ENCODE data around the gene TNFRSF4. TPM values are rescaled to one million over a fixed set of nuclear protein-coding genes. Genes with fewer than 3 reads are reported as not detected.

TNFRSF4 gene
- total RNA-seq, 1 experiment from 2014 or later, result 0.62 TPM

DNA sequence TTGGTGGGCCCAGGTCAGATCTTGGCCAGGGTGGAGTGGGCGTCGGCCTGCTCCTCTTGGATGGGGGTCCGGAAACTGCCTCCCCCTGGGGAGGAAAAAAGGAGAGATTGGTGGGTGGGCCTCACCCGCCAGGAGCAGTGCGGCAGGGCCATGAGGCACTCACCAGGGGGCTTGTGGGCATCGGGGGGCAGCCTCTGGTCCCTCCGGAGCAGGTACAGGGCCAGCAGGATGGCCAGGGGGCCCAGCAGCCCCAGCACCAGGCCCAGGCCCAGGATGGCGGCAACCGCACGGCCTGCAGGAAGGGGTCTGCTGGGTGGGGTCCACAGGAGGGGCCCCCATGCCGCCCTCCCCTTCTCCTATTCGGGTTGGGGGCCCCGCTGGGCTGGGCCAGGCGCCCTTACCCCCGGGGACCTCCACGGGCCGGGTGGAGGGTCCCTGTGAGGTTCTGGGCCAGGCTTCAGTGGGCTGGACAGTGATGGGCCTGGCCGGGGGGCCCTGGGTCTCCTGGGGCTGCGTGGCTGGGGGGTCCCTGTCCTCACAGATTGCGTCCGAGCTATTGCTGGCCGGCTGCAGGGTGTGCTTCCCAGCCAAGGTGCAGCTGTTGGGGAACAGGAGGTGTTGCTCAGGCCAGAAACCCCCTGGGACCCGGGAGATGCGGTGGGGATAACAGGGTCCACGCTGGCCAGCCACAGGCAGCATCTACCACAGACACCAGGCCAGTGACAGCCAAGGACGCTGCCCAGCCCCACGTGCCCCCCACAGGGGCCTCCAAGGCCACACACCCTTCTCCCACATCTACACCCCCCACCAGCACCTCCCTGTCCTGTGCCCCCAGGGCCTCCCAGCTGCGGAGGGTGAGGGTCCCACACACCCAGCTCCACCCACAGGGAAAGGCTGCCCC, 2.2 kb downstream of the TNFRSF4 start:
- TF ChIP-seq TCF7L2 (IDR thresholded peaks at IDR 0.05; ENCODE audit: low read depth, low read length), result no peak
- TF ChIP-seq SIN3A (IDR thresholded peaks at IDR 0.05; ENCODE audit: borderline replicate concordance, insufficient read depth, low read depth, low read length), result no peak
- TF ChIP-seq, protein P1, sequence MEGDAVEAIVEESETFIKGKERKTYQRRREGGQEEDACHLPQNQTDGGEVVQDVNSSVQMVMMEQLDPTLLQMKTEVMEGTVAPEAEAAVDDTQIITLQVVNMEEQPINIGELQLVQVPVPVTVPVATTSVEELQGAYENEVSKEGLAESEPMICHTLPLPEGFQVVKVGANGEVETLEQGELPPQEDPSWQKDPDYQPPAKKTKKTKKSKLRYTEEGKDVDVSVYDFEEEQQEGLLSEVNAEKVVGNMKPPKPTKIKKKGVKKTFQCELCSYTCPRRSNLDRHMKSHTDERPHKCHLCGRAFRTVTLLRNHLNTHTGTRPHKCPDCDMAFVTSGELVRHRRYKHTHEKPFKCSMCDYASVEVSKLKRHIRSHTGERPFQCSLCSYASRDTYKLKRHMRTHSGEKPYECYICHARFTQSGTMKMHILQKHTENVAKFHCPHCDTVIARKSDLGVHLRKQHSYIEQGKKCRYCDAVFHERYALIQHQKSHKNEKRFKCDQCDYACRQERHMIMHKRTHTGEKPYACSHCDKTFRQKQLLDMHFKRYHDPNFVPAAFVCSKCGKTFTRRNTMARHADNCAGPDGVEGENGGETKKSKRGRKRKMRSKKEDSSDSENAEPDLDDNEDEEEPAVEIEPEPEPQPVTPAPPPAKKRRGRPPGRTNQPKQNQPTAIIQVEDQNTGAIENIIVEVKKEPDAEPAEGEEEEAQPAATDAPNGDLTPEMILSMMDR (IDR thresholded peaks at IDR 0.05), result no peak
- TF ChIP-seq POLR2AphosphoS5 (IDR thresholded peaks at IDR 0.05; ENCODE audit: low read depth, low read length), result no peak
- TF ChIP-seq, protein P2, sequence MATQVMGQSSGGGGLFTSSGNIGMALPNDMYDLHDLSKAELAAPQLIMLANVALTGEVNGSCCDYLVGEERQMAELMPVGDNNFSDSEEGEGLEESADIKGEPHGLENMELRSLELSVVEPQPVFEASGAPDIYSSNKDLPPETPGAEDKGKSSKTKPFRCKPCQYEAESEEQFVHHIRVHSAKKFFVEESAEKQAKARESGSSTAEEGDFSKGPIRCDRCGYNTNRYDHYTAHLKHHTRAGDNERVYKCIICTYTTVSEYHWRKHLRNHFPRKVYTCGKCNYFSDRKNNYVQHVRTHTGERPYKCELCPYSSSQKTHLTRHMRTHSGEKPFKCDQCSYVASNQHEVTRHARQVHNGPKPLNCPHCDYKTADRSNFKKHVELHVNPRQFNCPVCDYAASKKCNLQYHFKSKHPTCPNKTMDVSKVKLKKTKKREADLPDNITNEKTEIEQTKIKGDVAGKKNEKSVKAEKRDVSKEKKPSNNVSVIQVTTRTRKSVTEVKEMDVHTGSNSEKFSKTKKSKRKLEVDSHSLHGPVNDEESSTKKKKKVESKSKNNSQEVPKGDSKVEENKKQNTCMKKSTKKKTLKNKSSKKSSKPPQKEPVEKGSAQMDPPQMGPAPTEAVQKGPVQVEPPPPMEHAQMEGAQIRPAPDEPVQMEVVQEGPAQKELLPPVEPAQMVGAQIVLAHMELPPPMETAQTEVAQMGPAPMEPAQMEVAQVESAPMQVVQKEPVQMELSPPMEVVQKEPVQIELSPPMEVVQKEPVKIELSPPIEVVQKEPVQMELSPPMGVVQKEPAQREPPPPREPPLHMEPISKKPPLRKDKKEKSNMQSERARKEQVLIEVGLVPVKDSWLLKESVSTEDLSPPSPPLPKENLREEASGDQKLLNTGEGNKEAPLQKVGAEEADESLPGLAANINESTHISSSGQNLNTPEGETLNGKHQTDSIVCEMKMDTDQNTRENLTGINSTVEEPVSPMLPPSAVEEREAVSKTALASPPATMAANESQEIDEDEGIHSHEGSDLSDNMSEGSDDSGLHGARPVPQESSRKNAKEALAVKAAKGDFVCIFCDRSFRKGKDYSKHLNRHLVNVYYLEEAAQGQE (IDR thresholded peaks at IDR 0.05; ENCODE audit: insufficient read depth in 1 of 2, low read depth in 2 of 2, low read length in 1 of 2), result no peak
- Histone ChIP-seq H3K9me3 (ENCODE audit: control insufficient read depth, insufficient read depth, low read depth, low read length) (no peaks in the 10 kb centered on the region), H3K4me1 (ENCODE audit: control insufficient read depth, insufficient read depth, low read length) (peaks cover 8% of the 10 kb centered on the region), H3K4me3 (ENCODE audit: low read depth in 2 of 2, low read length in 2 of 2) (no peak overlapping the region), H3K27me3 (ENCODE audit: control insufficient read depth, insufficient read depth, low read length) (no peaks in the 10 kb centered on the region), H3K36me3 (ENCODE audit: control insufficient read depth, insufficient read depth, low read length) (no peaks in the 10 kb centered on the region), H3K27ac (ENCODE audit: low read length) (no peak overlapping the region)
- ChIA-PET CTCF (no interaction called here), POLR2A (no interaction called here)
- no peak for DNase-seq (ENCODE audit: low read depth, low spot score)
- in situ Hi-C loops (cut with HindIII; ENCODE audit: low pct_unique_long_range_greater_than_20kb, low sequenced_read_pairs), result no loop called here
- intact Hi-C loops (cut with micrococcal nuclease; ENCODE audit: unreplicated experiment), result no loop called here
- ATAC-seq, result no peak
- no TSS peak for BruUV-seq (replicated peaks)

DNA sequence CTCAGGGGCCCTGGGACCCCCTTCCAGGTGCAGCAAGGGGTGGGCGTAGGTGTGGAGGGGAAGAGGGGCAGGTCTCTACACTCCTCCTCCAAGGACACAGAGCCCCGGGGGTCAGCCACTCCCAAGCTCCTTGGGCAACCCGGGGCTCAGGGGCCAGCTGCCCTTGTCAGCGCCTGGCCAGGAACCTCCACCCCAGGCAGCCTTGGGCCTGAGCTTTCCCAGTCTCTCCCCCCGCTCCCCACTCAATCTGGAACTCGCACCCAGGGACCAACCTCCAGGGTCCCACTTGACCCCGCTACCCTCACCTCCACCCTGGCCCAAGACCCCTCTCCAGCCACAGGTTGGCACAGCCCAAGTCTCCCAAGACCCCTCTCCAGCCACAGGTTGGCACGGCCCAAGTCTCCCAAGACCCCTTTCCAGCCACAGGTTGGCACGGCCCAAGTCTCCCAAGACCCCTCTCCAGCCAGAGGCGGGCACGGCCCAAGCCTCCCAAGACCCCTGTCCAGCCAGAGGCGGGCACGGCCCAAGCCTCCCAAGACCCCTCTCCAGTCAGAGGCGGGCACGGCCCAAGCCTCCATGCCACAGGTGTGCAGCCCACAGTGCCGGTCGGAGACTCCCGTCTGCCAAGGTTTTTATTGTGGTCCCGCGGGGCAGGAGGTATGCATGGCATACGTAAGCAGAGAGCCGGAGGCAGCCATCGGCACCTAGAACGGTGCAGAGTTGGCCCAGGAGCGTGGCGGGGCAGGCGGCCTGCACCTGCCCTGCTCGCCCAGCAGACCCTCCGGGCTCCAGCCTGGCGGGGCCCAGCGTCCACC, 3.0 kb downstream of the TNFRSF4 start:
- BruUV-seq (replicated peaks), result no TSS peak
- CTCF ChIA-PET, result no interaction called here
- TF ChIP-seq, protein P1 (IDR thresholded peaks at IDR 0.05), result no peak
- no peak for TF ChIP-seq SIN3A (IDR thresholded peaks at IDR 0.05; ENCODE audit: borderline replicate concordance, insufficient read depth, low read depth, low read length)
- TF ChIP-seq POLR2AphosphoS5 (IDR thresholded peaks at IDR 0.05; ENCODE audit: low read depth, low read length), result no peak
- TF ChIP-seq TCF7L2 (IDR thresholded peaks at IDR 0.05; ENCODE audit: low read depth, low read length), result no peak
- TF ChIP-seq, protein P2 (IDR thresholded peaks at IDR 0.05; ENCODE audit: insufficient read depth in 1 of 2, low read depth in 2 of 2, low read length in 1 of 2), result no peak
- POLR2A ChIA-PET, result interaction anchor here (0.7 kb wide), 1 partner anchor 52 kb away, joined by 5 read pairs; no protein-coding TSS in a partner anchor
- in situ Hi-C loops (cut with HindIII; ENCODE audit: low pct_unique_long_range_greater_than_20kb, low sequenced_read_pairs), result no loop called here
- ATAC-seq (no peak), DNase-seq (ENCODE audit: low read depth, low spot score) (no peak)
- Histone ChIP-seq H3K27me3 (ENCODE audit: control insufficient read depth, insufficient read depth, low read length) (no peaks in the 10 kb centered on the region), H3K4me3 (ENCODE audit: low read depth in 2 of 2, low read length in 2 of 2) (no peak overlapping the region), H3K27ac (ENCODE audit: low read length) (no peak overlapping the region), H3K4me1 (ENCODE audit: control insufficient read depth, insufficient read depth, low read length) (peaks cover 11% of the 10 kb centered on the region), H3K9me3 (ENCODE audit: control insufficient read depth, insufficient read depth, low read depth, low read length) (no peaks in the 10 kb centered on the region), H3K36me3 (ENCODE audit: control insufficient read depth, insufficient read depth, low read length) (no peaks in the 10 kb centered on the region)
- intact Hi-C loops (cut with micrococcal nuclease; ENCODE audit: unreplicated experiment), result no loop called here

Measured in Panc1 (cell line).